Measurements from ENCODE around the gene MAIP1.

Gene MAIP1

GRCh38 chr2:199929262-199929661 is 26.1 kb upstream of the MAIP1 start:
- no peak overlapping the region for H3K4me3 ChIP-seq (replicated peaks; ENCODE audit: low read depth, low read length)
- no peak for TF ChIP-seq CTCF (IDR thresholded peaks at IDR 0.05; ENCODE audit: low read depth, low read length, missing control alignments)
- no peak for DNase-seq (ENCODE audit: extremely low read depth, low read depth)

GRCh38 chr2:199932312-199932855 is 23.0 kb upstream of the MAIP1 start:
- TF ChIP-seq CTCF (IDR thresholded peaks at IDR 0.05; ENCODE audit: low read depth, low read length, missing control alignments): no peak
- H3K4me3 ChIP-seq (replicated peaks; ENCODE audit: low read depth, low read length): no peak overlapping the region
- no peak for DNase-seq (ENCODE audit: extremely low read depth, low read depth)

GRCh38 chr2:199933466-199933865 is 21.9 kb upstream of the MAIP1 start:
- DNase-seq (ENCODE audit: extremely low read depth, low read depth): no peak
- no peak overlapping the region for H3K4me3 ChIP-seq (replicated peaks; ENCODE audit: low read depth, low read length)
- TF ChIP-seq CTCF (IDR thresholded peaks at IDR 0.05; ENCODE audit: low read depth, low read length, missing control alignments): no peak

- no peak overlapping the region for H3K4me3 ChIP-seq (replicated peaks; ENCODE audit: low read depth, low read length)
- DNase-seq (ENCODE audit: extremely low read depth, low read depth): no peak
- no peak for TF ChIP-seq CTCF (IDR thresholded peaks at IDR 0.05; ENCODE audit: low read depth, low read length, missing control alignments)
Measured at GRCh38 chr2:199936554-199936953, 18.8 kb upstream of the MAIP1 start.

GRCh38 chr2:199940373-199940772 is 15.0 kb upstream of the MAIP1 start:
- H3K4me3 ChIP-seq (replicated peaks; ENCODE audit: low read depth, low read length): no peak overlapping the region
- no peak for DNase-seq (ENCODE audit: extremely low read depth, low read depth)
- TF ChIP-seq CTCF (IDR thresholded peaks at IDR 0.05; ENCODE audit: low read depth, low read length, missing control alignments): no peak

- no peak for DNase-seq (ENCODE audit: extremely low read depth, low read depth)
- no peak overlapping the region for H3K4me3 ChIP-seq (replicated peaks; ENCODE audit: low read depth, low read length)
- no peak for TF ChIP-seq CTCF (IDR thresholded peaks at IDR 0.05; ENCODE audit: low read depth, low read length, missing control alignments)
Measured at GRCh38 chr2:199943373-199943772, 12.0 kb upstream of the MAIP1 start.

- no peak overlapping the region for H3K4me3 ChIP-seq (replicated peaks; ENCODE audit: low read depth, low read length)
- no peak for DNase-seq (ENCODE audit: extremely low read depth, low read depth)
- TF ChIP-seq CTCF (IDR thresholded peaks at IDR 0.05; ENCODE audit: low read depth, low read length, missing control alignments): no peak
Measured at GRCh38 chr2:199946196-199946595, 9.2 kb upstream of the MAIP1 start.

All from HFF-Myc (cell line).